ENCODE measurements around the gene LOXL3. TPM values are rescaled to one million over a fixed set of nuclear protein-coding genes. Genes with fewer than 3 reads are reported as not detected.

The LOXL3 gene
- polyA plus RNA-seq, 1 donor from 2014 or later, result 20.1 TPM

- H3K4me3 ChIP-seq (ENCODE audit: low read length), result no peak within 1 kb of the TSS
- peak; percentile 97 for TF ChIP-seq EZH2 (IDR thresholded peaks at IDR 0.05; ENCODE audit: borderline replicate concordance, insufficient read depth, low read length, poor library complexity, severe bottlenecking)
- no peak for TF ChIP-seq REST (IDR thresholded peaks at IDR 0.05; ENCODE audit: borderline replicate concordance)
- H3K9ac ChIP-seq (ENCODE audit: low read length), result no peak within 1 kb of the TSS
- no peak within 1 kb of the TSS for H2AFZ ChIP-seq (ENCODE audit: low read depth, low read length)
- H3K27me3 ChIP-seq (ENCODE audit: insufficient read depth, low read depth, low read length), result peaks cover 99% of the 10 kb centered on the region
- no peaks in the 10 kb centered on the region for H3K79me2 ChIP-seq (replicated peaks; ENCODE audit: insufficient read depth, low read length)
- H3K9me2 ChIP-seq (ENCODE audit: insufficient read depth, low read length), result no peaks in the 10 kb centered on the region
- no peaks in the 10 kb centered on the region for H3K9me3 ChIP-seq (ENCODE audit: low read length)
- no peaks in the 10 kb centered on the region for H3K36me3 ChIP-seq (ENCODE audit: insufficient read depth, low read length)
- no peaks in the 10 kb centered on the region for H3F3A ChIP-seq (ENCODE audit: insufficient read depth, low read length, poor library complexity, severe bottlenecking)
- no peak within 1 kb of the TSS for H3K27ac ChIP-seq (ENCODE audit: low read length)
- no peaks in the 10 kb centered on the region for H4K20me1 ChIP-seq (ENCODE audit: insufficient read depth)
- H3K4me2 ChIP-seq (ENCODE audit: low read length), result no peak within 1 kb of the TSS
Observed at GRCh38 chr2:74514368-74515270, 39.1 kb downstream of the LOXL3 start, which contains the start of gene TLX2. Gene TLX2 (plus strand): TSS chr2:74514450. CDS start chr2:74514807, 357 bp downstream.

- TF ChIP-seq POLR2AphosphoS5 (IDR thresholded peaks at IDR 0.05) (peak; percentile 100), RAD21 (conservative IDR thresholded peaks at IDR 0.05) (no peak)
- Histone ChIP-seq H3K4me2 (ENCODE audit: low read length) (no peak overlapping the region), H3K4me3 (ENCODE audit: low read length) (no peak overlapping the region), H3K9me3 (ENCODE audit: low read length) (no peaks in the 10 kb centered on the region), H3K36me3 (ENCODE audit: insufficient read depth, low read length) (no peaks in the 10 kb centered on the region), H3K27ac (ENCODE audit: low read length) (no peak overlapping the region), H3K27me3 (ENCODE audit: insufficient read depth, low read depth, low read length) (peaks cover 98% of the 10 kb centered on the region), H3K79me2 (replicated peaks; ENCODE audit: insufficient read depth, low read length) (no peaks in the 10 kb centered on the region), H2AFZ (ENCODE audit: low read depth, low read length) (no peak overlapping the region), H3K9ac (ENCODE audit: low read length) (no peak overlapping the region), H3F3A (ENCODE audit: insufficient read depth, low read length, poor library complexity, severe bottlenecking) (no peaks in the 10 kb centered on the region), H3K9me2 (ENCODE audit: insufficient read depth, low read length) (no peaks in the 10 kb centered on the region), H4K20me1 (ENCODE audit: insufficient read depth) (no peaks in the 10 kb centered on the region)
Observed at GRCh38 chr2:74513605-74514367, 40.0 kb downstream of the LOXL3 start.

GRCh38 chr2:74512744-74513604, 40.8 kb downstream of the LOXL3 start:
- no peak overlapping the region for H3K4me3 ChIP-seq (ENCODE audit: low read length)
- H3K4me2 ChIP-seq (ENCODE audit: low read length), result no peak overlapping the region
- H3K9me2 ChIP-seq (ENCODE audit: insufficient read depth, low read length), result no peaks in the 10 kb centered on the region
- H3K27ac ChIP-seq (ENCODE audit: low read length), result no peak overlapping the region
- H3K9ac ChIP-seq (ENCODE audit: low read length), result no peak overlapping the region
- no peak overlapping the region for H2AFZ ChIP-seq (ENCODE audit: low read depth, low read length)
- peaks cover 95% of the 10 kb centered on the region for H3K27me3 ChIP-seq (ENCODE audit: insufficient read depth, low read depth, low read length)
- TF ChIP-seq POLR2AphosphoS5 (IDR thresholded peaks at IDR 0.05) (no peak), EZH2 (IDR thresholded peaks at IDR 0.05; ENCODE audit: borderline replicate concordance, insufficient read depth, low read length, poor library complexity, severe bottlenecking) (no peak), SMC3 (conservative IDR thresholded peaks at IDR 0.05; ENCODE audit: poor library complexity) (no peak), EP300 (conservative IDR thresholded peaks at IDR 0.05; ENCODE audit: poor library complexity, severe bottlenecking) (no peak), MXI1 (conservative IDR thresholded peaks at IDR 0.05; ENCODE audit: poor library complexity, severe bottlenecking) (no peak), TAF1 (IDR thresholded peaks at IDR 0.05; ENCODE audit: low read depth) (no peak)
- TF ChIP-seq, protein P1, sequence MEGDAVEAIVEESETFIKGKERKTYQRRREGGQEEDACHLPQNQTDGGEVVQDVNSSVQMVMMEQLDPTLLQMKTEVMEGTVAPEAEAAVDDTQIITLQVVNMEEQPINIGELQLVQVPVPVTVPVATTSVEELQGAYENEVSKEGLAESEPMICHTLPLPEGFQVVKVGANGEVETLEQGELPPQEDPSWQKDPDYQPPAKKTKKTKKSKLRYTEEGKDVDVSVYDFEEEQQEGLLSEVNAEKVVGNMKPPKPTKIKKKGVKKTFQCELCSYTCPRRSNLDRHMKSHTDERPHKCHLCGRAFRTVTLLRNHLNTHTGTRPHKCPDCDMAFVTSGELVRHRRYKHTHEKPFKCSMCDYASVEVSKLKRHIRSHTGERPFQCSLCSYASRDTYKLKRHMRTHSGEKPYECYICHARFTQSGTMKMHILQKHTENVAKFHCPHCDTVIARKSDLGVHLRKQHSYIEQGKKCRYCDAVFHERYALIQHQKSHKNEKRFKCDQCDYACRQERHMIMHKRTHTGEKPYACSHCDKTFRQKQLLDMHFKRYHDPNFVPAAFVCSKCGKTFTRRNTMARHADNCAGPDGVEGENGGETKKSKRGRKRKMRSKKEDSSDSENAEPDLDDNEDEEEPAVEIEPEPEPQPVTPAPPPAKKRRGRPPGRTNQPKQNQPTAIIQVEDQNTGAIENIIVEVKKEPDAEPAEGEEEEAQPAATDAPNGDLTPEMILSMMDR (IDR thresholded peaks at IDR 0.05; ENCODE audit: poor library complexity, severe bottlenecking), result no peak
- H4K20me1 ChIP-seq (ENCODE audit: insufficient read depth), result no peaks in the 10 kb centered on the region
- no peaks in the 10 kb centered on the region for H3K79me2 ChIP-seq (replicated peaks; ENCODE audit: insufficient read depth, low read length)
- no peaks in the 10 kb centered on the region for H3K36me3 ChIP-seq (ENCODE audit: insufficient read depth, low read length)
- no peaks in the 10 kb centered on the region for H3K9me3 ChIP-seq (ENCODE audit: low read length)
- H3F3A ChIP-seq (ENCODE audit: insufficient read depth, low read length, poor library complexity, severe bottlenecking), result peaks cover 3% of the 10 kb centered on the region
